Measurements from ENCODE around the gene ADCY5.
A peak's percentile ranks its signal among the peaks of the same experiment; 100 is the strongest.
"Not testable (repeated sequence)": the region's sequence is repeated elsewhere in the genome, so short reads cannot be mapped to it uniquely, and the experiment has no call there.

Gene ADCY5

DNA sequence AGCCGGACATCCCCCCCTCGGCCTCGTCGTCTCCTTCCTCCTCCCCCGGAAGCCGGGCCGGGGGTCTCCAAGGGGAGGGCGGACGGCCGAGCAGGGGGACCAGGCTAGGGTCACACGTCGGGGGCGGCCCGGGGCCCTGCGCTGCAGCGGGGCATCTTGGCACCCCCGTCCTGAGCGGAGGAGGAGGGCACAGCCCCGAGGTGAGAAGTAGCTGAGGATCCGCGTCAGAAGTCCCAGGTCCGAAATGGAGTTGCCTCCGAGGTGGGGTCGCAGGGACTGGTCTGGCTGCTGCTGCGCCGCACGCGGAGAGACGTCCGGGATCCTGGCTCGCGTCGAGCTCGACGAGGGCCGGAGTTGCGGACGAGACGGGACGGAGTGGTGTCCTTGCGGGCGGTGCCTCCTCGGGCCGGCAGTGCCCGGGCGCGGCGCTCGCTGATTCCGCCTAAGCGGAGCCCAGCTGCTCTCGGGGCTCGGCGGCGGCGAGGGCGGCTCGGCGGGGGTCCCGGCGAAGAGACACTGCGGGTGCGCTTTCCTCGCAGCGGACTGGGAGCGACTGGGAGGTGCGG lies at the start of gene ADCY5:
TSS of gene ADCY5 (minus strand) at position 555 of the 566 bp plus-strand sequence. CDS start at position 10, 545 bp downstream.
- no peak for DNase-seq

- DNase-seq = no peak
Measured at GRCh38 chr3:123493912-123494311, 45.0 kb upstream of the ADCY5 start.

DNA sequence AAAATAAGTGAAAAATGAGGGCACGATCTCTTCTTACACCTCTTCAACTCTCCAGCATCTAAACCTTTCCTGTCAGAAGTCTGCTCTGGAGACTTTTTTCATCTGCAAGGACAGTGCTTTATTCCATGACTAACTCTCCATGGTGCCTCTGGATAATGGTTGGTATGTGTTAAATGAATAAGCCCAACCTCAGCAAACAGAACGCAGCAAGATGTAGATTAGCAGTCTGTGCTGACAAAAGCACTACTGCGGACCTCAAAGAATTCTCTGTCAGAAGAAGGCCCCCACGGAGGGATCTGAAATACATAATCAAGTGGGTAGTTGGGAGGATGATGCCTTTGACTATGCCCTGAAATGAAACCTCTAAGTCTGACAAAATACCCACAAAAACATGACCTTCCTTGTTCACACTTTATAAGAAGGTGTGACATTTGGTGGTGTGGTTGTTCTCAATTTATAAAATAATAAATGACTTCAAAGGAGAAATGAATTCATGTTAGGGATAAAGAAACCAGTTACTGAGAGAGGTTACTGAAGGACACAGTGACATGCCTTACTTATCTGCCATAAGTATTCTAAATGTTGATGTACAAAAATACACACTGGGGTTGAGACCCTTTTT lies 43.2 kb upstream of the ADCY5 start:
- DNase-seq = no peak

- peak; percentile 86 for DNase-seq
Measured at GRCh38 chr3:123489400-123490004, 40.6 kb upstream of the ADCY5 start.

- no peak for DNase-seq
Measured at GRCh38 chr3:123488645-123489347, 39.9 kb upstream of the ADCY5 start.

- not testable (repeated sequence) for DNase-seq
Measured at GRCh38 chr3:123487063-123487462, 38.2 kb upstream of the ADCY5 start.

GRCh38 chr3:123486460-123486859 lies 37.6 kb upstream of the ADCY5 start:
- no peak for DNase-seq

- DNase-seq = no peak
Measured at GRCh38 chr3:123485551-123485950, 36.7 kb upstream of the ADCY5 start.

GRCh38 chr3:123483146-123483545 lies 34.3 kb upstream of the ADCY5 start:
- DNase-seq = no peak

DNA sequence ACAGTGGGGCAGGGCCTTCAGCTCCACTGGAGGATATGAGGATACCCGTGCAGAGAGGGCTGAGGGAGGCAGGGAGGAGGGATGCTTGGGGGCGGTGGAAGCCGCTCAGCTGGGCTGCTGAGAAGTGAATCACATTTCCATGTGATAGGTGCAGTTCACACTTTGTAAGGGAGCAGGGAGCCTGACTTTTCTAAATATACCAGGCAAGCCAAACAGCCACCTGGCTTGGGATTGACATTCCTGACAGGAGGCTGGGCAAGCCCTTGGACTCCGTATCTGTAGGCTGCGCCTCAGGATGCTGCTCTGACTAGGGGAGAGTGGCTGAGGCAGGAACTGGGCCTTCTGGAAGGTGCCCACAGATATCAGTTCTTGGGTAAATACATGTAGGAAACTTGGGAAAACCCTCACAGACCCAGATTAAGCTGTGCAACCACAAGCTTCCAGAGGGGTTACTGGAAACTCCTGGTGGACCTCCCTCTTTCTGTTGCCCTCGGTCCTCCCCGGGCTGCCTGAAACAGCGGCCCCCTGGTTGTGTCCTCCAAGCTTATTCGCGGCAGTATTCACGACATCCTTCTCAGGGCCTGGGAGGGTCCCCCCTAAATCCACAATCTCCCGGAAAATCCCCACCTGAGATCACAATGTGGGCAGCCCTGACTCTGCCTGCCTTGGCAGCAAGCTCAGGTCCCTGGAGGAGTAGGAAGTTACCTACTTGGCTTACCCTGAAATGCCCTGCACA lies 33.0 kb upstream of the ADCY5 start:
- no peak for DNase-seq

GRCh38 chr3:123481071-123481470 lies 32.2 kb upstream of the ADCY5 start:
- no peak for DNase-seq

DNA sequence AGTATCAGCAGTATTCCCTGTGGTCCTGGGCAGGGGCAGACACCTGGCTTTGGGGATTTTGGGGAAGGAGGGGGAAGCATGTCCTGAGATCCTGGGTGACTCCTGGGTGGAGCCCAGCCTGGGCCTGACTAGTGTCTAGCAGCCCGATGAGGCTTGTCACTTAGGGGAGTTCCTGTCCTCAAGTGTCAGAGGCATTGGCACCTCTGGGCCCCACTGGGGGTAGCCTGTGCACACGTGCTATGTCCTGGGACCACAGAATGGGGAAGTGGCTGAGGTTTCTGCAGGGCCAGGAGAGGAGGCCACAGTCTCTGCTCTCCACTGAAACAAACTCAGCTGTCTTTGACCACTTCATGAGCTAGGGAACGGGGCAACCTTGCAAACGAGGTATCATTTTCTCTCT lies 31.5 kb upstream of the ADCY5 start:
- no peak for DNase-seq

DNA sequence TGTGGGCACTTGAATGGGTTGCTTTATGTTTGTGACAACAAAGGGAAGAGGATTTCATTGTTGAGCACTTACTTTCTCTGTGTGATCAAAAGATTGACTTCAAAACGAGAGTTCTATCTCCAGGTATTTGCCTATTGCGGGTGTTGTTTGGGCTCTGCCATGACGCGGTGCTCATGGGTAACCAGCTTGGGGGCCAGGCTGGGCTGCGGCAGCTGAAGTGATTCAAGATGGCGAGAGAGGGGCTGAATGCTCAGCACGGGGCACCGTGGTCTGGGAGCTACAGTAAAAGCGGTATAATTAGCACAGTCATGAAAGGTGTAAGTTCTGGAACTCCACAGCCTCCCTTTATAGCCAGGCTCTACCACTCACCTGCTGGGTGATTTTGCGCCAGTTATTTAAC lies 31.0 kb upstream of the ADCY5 start:
- no peak for DNase-seq

GRCh38 chr3:123478314-123478713 lies 29.4 kb upstream of the ADCY5 start:
- no peak for DNase-seq

DNA sequence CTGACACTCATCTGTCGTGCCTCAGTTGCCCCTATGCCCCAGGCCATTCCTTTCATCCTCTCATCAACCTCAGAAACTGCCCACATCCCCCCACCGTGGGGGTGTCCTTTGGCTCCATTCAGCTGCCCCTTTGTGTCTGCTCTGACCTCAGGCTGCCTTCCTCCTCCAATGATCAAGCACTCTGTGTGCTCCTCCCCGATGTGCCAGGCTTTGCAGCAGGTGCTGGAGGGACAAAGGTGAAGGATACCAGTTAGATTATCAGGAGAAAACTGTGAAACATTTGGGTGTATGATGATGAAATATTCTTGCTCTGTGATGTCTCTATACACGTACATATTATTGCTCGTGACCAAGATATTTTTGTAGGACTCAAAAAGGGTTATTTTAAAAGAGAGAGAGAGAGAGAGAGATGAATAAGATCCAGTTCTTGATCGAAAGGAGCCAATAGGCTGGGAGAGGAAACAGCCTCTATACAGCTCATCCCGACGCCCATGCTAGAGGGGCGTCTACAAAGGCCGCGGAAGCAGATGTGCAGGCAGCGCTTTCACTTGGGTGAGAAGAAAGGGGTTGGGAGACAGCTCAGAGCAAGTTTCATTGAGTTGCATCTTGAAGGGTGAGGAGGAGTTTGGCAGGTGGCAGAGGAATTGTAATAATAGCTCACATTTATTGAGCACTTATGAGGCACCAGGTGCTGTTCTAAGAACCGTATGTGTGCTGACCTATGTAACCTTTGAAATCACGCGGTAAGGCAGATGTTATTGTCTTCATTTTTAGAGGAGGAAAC lies 28.3 kb upstream of the ADCY5 start:
- DNase-seq = no peak

GRCh38 chr3:123475786-123476185 lies 26.9 kb upstream of the ADCY5 start:
- no peak for DNase-seq

GRCh38 chr3:123471106-123471505 lies 22.2 kb upstream of the ADCY5 start:
- no peak for DNase-seq

- DNase-seq = no peak
Measured at GRCh38 chr3:123469323-123469995, 20.6 kb upstream of the ADCY5 start.

DNA sequence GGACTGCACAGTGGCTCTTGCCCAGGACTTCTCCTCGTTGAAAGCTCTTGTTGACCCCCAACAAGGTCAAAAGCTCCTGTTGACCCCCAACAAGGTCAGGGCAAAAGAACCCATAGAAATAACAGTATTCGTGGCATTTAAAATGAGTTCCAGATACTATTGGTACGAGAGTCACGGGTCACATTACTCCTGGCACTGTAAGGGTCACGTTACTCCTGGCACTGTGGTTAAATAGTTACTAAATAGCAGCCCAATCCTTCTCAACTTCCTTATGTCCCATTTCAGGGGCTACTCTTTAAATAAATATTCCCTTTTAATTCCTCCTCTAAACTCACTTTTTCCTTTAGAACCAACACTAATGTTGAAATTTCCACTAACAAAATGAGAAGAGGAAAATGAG lies 18.2 kb upstream of the ADCY5 start:
- DNase-seq = no peak

DNA sequence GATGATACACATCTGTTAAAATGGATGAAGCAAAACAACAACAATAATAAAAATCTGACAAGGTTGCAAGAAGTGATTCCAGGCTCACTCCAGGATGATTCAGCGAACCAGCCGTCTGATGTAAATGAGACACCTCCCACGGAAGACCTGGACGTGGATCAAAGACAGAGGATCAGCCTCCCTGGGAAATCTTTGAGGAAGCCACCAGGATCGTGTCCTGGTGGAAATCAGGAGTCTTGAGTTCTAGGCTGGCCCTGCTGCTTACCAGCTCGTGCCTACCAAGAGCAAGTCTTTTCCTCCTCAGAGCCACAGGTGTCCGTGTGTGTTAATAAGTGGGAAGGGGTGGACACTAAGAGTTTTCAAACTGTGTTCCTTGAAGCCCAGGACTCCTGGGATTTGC lies 15.3 kb upstream of the ADCY5 start:
- DNase-seq = no peak

DNA sequence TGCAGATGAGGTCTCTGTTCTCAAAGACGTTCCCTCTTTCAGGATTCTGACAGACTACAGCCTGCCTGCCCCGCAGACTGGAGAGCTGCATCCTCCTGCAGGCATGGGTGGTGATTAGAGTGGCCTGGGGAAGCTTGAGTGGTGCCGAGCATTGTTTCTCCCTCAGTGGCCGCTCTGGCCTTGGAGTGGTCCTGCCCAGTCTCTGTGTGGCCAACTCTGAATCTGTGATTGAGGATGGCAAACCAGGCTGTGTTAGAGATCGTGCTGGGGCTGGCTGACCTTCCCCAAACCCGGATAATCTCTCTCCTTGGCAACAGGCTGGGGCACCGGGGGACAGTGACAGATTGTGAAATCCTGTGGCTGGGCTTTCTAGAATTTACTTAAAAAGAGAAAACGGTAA lies 11.0 kb upstream of the ADCY5 start:
- DNase-seq = no peak

- no peak for DNase-seq
Measured at GRCh38 chr3:123458255-123458654, 9.4 kb upstream of the ADCY5 start.

Measured in left hindlimb (tissue), 1 donor.